Measurements from ENCODE around the gene VIL1.

The VIL1 gene

DNA sequence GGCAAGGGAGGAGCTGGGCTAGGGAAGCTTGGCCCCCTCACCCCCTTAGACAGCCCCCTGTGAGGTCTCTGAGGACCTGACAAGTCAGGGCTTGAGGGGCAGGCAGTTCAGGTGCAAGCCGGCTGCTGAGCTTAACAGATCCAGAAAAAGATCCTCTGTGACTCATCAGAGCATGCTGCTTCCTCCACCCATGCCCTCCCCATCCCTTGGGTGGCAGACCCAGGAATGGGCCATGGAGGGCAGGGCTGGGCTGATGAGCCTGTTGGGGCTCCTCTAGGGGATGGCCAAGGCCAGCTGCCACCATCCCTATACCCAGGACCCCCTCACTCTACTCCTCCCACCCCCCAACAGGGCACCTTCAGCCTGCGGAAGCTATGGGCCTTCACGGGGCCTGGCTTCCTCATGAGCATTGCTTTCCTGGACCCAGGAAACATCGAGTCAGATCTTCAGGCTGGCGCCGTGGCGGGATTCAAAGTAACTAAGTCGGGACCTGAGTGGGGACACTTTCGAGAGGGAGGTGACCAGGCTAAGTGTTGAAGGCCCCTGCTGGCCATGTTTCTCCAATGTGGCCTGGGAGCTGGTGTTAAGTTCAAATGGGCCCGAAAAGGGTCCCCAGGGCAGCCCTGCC is 34.9 kb upstream of the VIL1 start (continued):
- TF ChIP-seq, protein P1, sequence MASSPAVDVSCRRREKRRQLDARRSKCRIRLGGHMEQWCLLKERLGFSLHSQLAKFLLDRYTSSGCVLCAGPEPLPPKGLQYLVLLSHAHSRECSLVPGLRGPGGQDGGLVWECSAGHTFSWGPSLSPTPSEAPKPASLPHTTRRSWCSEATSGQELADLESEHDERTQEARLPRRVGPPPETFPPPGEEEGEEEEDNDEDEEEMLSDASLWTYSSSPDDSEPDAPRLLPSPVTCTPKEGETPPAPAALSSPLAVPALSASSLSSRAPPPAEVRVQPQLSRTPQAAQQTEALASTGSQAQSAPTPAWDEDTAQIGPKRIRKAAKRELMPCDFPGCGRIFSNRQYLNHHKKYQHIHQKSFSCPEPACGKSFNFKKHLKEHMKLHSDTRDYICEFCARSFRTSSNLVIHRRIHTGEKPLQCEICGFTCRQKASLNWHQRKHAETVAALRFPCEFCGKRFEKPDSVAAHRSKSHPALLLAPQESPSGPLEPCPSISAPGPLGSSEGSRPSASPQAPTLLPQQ (tag by site-specific recombination; IDR thresholded peaks at IDR 0.05): no peak
- no peak for TF ChIP-seq ZNF555 (tag by site-specific recombination; conservative IDR thresholded peaks at IDR 0.05)
- TF ChIP-seq YY2 (tag by site-specific recombination; IDR thresholded peaks at IDR 0.05): no peak
- TF ChIP-seq SETDB1 (IDR thresholded peaks at IDR 0.05; ENCODE audit: insufficient read length, low read length): no peak
- TF ChIP-seq ZNF549 (tag by site-specific recombination; IDR thresholded peaks at IDR 0.05): no peak
- no peak for TF ChIP-seq ZNF202 (tag by site-specific recombination; IDR thresholded peaks at IDR 0.05; ENCODE audit: borderline replicate concordance)

DNA sequence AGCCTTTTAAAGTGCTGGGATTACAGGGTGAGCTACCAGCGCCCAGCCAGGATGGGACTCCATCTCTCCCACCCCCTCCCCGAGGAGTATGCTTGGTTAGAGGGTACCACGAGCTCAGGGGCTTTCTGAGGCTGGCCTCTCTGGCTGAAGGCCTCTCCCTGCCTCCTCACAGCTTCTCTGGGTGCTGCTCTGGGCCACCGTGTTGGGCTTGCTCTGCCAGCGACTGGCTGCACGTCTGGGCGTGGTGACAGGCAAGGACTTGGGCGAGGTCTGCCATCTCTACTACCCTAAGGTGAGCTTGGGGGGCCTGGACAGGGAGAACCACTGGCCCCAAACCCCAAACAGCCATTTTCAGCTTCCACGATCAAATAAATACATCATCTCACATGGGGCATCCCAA is 33.9 kb upstream of the VIL1 start:
- Histone ChIP-seq H3K27ac (ENCODE audit: extremely low read depth, low read depth, low read length) (no peak overlapping the region), H3K36me3 (ENCODE audit: control insufficient read depth in 2 of 2, insufficient read depth in 1 of 2, low read length in 2 of 2) (no peaks in the 10 kb centered on the region), H3K4me3 (ENCODE audit: low read depth, low read length) (no peak overlapping the region), H3K9me3 (ENCODE audit: control insufficient read depth, insufficient read depth, low read depth, low read length) (no peaks in the 10 kb centered on the region), H3K4me1 (ENCODE audit: control insufficient read depth, insufficient read depth, low read length) (0 out of 2 replicates have a peak, but pooled peaks cover 2% of the 10 kb centered on the region)
- CTCF ChIA-PET: interaction anchor here (0.7 to 0.9 kb wide), 4 partner anchors 9 to 1381 kb away, joined by 3 to 6 read pairs (median 3); no protein-coding TSS in a partner anchor
- POLR2A ChIA-PET: no interaction called here
- no peak for TF ChIP-seq ZNF670 (tag by site-specific recombination; IDR thresholded peaks at IDR 0.05; ENCODE audit: low read depth)
- no peak for TF ChIP-seq ZBTB1 (tag by site-specific recombination; IDR thresholded peaks at IDR 0.05)
- no peak for TF ChIP-seq YY2 (tag by site-specific recombination; IDR thresholded peaks at IDR 0.05)
- TF ChIP-seq ZNF324 (tag by site-specific recombination; IDR thresholded peaks at IDR 0.05): no peak
- TF ChIP-seq ZBTB17 (tag by site-specific recombination; IDR thresholded peaks at IDR 0.05): no peak
- TF ChIP-seq ZSCAN18 (tag by site-specific recombination; IDR thresholded peaks at IDR 0.05): no peak
- TF ChIP-seq ZNF350 (tag by site-specific recombination; IDR thresholded peaks at IDR 0.05): no peak
- no peak for TF ChIP-seq ZNF366 (tag by site-specific recombination; conservative IDR thresholded peaks at IDR 0.05)
- no peak for TF ChIP-seq ZNF785 (tag by site-specific recombination; IDR thresholded peaks at IDR 0.05)
- no peak for TF ChIP-seq TRIM28 (IDR thresholded peaks at IDR 0.05; ENCODE audit: borderline replicate concordance, low read length)
- TF ChIP-seq, protein P2, sequence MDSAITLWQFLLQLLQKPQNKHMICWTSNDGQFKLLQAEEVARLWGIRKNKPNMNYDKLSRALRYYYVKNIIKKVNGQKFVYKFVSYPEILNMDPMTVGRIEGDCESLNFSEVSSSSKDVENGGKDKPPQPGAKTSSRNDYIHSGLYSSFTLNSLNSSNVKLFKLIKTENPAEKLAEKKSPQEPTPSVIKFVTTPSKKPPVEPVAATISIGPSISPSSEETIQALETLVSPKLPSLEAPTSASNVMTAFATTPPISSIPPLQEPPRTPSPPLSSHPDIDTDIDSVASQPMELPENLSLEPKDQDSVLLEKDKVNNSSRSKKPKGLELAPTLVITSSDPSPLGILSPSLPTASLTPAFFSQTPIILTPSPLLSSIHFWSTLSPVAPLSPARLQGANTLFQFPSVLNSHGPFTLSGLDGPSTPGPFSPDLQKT (IDR thresholded peaks at IDR 0.05; ENCODE audit: borderline replicate concordance, low read depth, low read length): no peak
- TF ChIP-seq ZFP41 (tag by site-specific recombination; IDR thresholded peaks at IDR 0.05; ENCODE audit: borderline replicate concordance): no peak
- no peak for TF ChIP-seq SP2 (tag by site-specific recombination; IDR thresholded peaks at IDR 0.05)
- TF ChIP-seq ZNF658 (tag by site-specific recombination; IDR thresholded peaks at IDR 0.05): no peak
- TF ChIP-seq ZNF423 (tag by site-specific recombination; IDR thresholded peaks at IDR 0.05): no peak
- no peak for TF ChIP-seq ZNF121 (tag by site-specific recombination; IDR thresholded peaks at IDR 0.05)
